K562 (cell line): Measurements from ENCODE around the gene PTPRT. TPM values are rescaled to one million over a fixed set of nuclear protein-coding genes. Genes with fewer than 3 reads are reported as not detected.

Source experiments
- ATAC-seq: fragments of 200-7000 bp; cut with Tn5 transposase; 3 replicates; pipeline ENCODE4 v1.9.1; 2020; ENCODE audit warnings: moderate library complexity
- BruUV-seq: library from RNA; stranded (reverse); fragments of 400-500 nt; replicated peaks from 2 replicates; lab custom pipeline; 2021; lab: Mats Ljungman, UMichigan
- CTCF ChIA-PET: fragments of 300-600 bp; formaldehyde crosslinking; extraction: SDS; loops from one replicate; lab custom pipeline; 2021; ENCODE audit warnings: low intra/inter-chr PET ratio; lab: Yijun Ruan, JAX
- POLR2A ChIA-PET: fragments of 300-600, 350-650 bp; sonication (Branson Sonifier 250); formaldehyde crosslinking; extraction: SDS; loops from one replicate; lab custom pipeline; 2021; ENCODE audit warnings: antibody characterized with exemption, inconsistent platforms; lab: Yijun Ruan, JAX
- DNase-seq, 4 experiments: peaks; one replicate each; pipeline versions ENCODE4 v3.0.0 to v3.0.0-alpha.2; 2011 to 2018; ENCODE audit warnings: low spot score in 3 of 4, mixed read lengths in 3 of 4; ENCODE audit errors: extremely low read depth in 1 of 4
- FAIRE-seq: peaks from 2 replicates; lab custom pipeline; 2011; peaks lifted over from hg19 to GRCh38; lab: Jason Lieb, UNC
- H2AFZ ChIP-seq: 2 replicates; pipeline ENCODE4 v1.6.0; 2011; ENCODE audit warnings: low read depth, low read length, control low read depth, inconsistent platforms
- H3K27ac ChIP-seq: fragments of 200-600 bp; 3 replicates; pipeline ENCODE4 v1.8.0; 2011; ENCODE audit warnings: low read depth, mild to moderate bottlenecking, control low read depth, inconsistent platforms, low read length, moderate library complexity, mixed read lengths; ENCODE audit errors: extremely low read depth
- H3K27me3 ChIP-seq, 2 experiments: fragments of 300-600 bp in 1 of 2; 2 replicates in 1 of 2; 3 replicates in 1 of 2; pipeline versions ENCODE4 v1.6.0 to v1.8.0; 2011; ENCODE audit warnings: inconsistent platforms in 2 of 2, low read length in 2 of 2, mild to moderate bottlenecking in 1 of 2, mixed read lengths in 1 of 2, moderate library complexity in 1 of 2; ENCODE audit not compliant: control insufficient read depth in 2 of 2, insufficient read depth in 2 of 2
- H3K36me3 ChIP-seq: fragments of 300-600 bp; 3 replicates; pipeline ENCODE4 v1.8.0; 2011; ENCODE audit warnings: mild to moderate bottlenecking, low read length, inconsistent platforms; ENCODE audit not compliant: control insufficient read depth, insufficient read depth
- H3K4me1 ChIP-seq, 2 experiments: fragments of 200-600 bp in 1 of 2; replicated peaks in 1 of 2; 2 replicates in 1 of 2; 3 replicates in 1 of 2; pipeline versions ENCODE4 v1.5.1 to v1.8.0; 2011; ENCODE audit warnings: inconsistent platforms in 2 of 2, low read length in 2 of 2, mild to moderate bottlenecking in 1 of 2, mixed read lengths in 1 of 2, moderate library complexity in 1 of 2; ENCODE audit not compliant: control insufficient read depth in 2 of 2, insufficient read depth in 2 of 2
- H3K4me2 ChIP-seq: 2 replicates; pipeline ENCODE4 v1.6.1; 2011; ENCODE audit warnings: low read length, control low read depth, inconsistent platforms, mixed read lengths; ENCODE audit not compliant: insufficient read depth
- H3K4me3 ChIP-seq: fragments of 200-600 bp; sonication (generic), shearing (Covaris generic); 2 replicates; pipeline ENCODE4 v1.5.1; 2016; ENCODE audit warnings: control low read depth, inconsistent platforms
- H3K79me2 ChIP-seq: fragments of 200-600 bp; 3 replicates; pipeline ENCODE4 v1.8.0; 2011; ENCODE audit warnings: low read length, inconsistent platforms; ENCODE audit not compliant: control insufficient read depth, insufficient read depth
- H3K9ac ChIP-seq, 2 experiments: 2 replicates each; pipeline versions ENCODE4 v1.6.0 to v1.6.1; 2011; ENCODE audit warnings: low read depth in 2 of 2, low read length in 2 of 2, control low read depth in 1 of 2, inconsistent platforms in 1 of 2, mild to moderate bottlenecking in 1 of 2, mixed read lengths in 1 of 2; ENCODE audit not compliant: insufficient read depth in 1 of 2
- H3K9me1 ChIP-seq: one replicate; pipeline ENCODE4 v1.6.0; 2011; ENCODE audit warnings: inconsistent platforms, mild to moderate bottlenecking, low read length, moderate library complexity; ENCODE audit not compliant: control insufficient read depth, insufficient read depth
- H3K9me3 ChIP-seq: replicated peaks from 2 replicates; pipeline ENCODE4 v1.5.1; 2011; ENCODE audit warnings: low read depth, low read length, inconsistent platforms; ENCODE audit not compliant: control insufficient read depth, insufficient read depth
- H4K20me1 ChIP-seq: replicated peaks from 2 replicates; pipeline ENCODE4 v1.6.1; 2011; ENCODE audit warnings: low read length, inconsistent platforms, mixed read lengths; ENCODE audit not compliant: control insufficient read depth, insufficient read depth
- BCL6 ChIP-seq: fragments of 250-450 bp; sonication (Bioruptor Pico); IDR thresholded peaks from 2 replicates; pipeline ENCODE4 v1.4.0; 2020
- CBX1 ChIP-seq: sonication (generic); IDR thresholded peaks from 2 replicates; pipeline ENCODE4 v1.6.1; 2016; ENCODE audit warnings: antibody characterized with exemption, low read depth, mild to moderate bottlenecking
- DIDO1 ChIP-seq: fragments of 450-650 bp; IDR thresholded peaks from 2 replicates; pipeline ENCODE4 v1.6.1; 2016; ENCODE audit warnings: low read depth, missing biosample characterization, missing genetic modification characterization
- FOSL1 ChIP-seq: fragments of 200-800 bp; sonication (Bioruptor generic); conservative IDR thresholded peaks from 2 replicates; pipeline ENCODE4 v1.6.1; 2016; ENCODE audit warnings: missing genetic modification characterization, missing compliant biosample characterization
- FOXK2 ChIP-seq, 2 experiments: fragments of 450-650 bp; IDR thresholded peaks in 1 of 2; conservative IDR thresholded peaks in 1 of 2; 2 replicates each; pipeline ENCODE4 v1.6.1; 2016; ENCODE audit warnings: low read depth in 2 of 2, mild to moderate bottlenecking in 1 of 2
- MTA2 ChIP-seq: fragments of 450-650 bp; IDR thresholded peaks from 2 replicates; pipeline ENCODE4 v1.6.1; 2016; ENCODE audit warnings: low read depth
- NFATC3 ChIP-seq: fragments of 450-650 bp; IDR thresholded peaks from 2 replicates; pipeline ENCODE4 v1.6.1; 2017; ENCODE audit warnings: mild to moderate bottlenecking
- NR2C1 ChIP-seq, 2 experiments: fragments of 450-650 bp; IDR thresholded peaks; 2 replicates each; pipeline ENCODE4 v1.6.1; 2017; ENCODE audit warnings: mild to moderate bottlenecking in 2 of 2, antibody characterized with exemption in 1 of 2, inconsistent platforms in 1 of 2, missing compliant biosample characterization in 1 of 2, missing genetic modification characterization in 1 of 2
- NR2C2 ChIP-seq, 2 experiments: fragments of 200-800 bp in 1 of 2; sonication (Bioruptor generic) in 1 of 2; sonication (generic) in 1 of 2; formaldehyde crosslinking in 1 of 2; IDR thresholded peaks; 2 replicates each; pipeline versions ENCODE4 v1.6.1 to v1.8.0; 2016 to 2022; ENCODE audit warnings: mild to moderate bottlenecking in 1 of 2, missing compliant biosample characterization in 1 of 2, missing genetic modification characterization in 1 of 2, missing genetic modification reagents in 1 of 2
- POLR3G ChIP-seq: IDR thresholded peaks from 2 replicates; pipeline ENCODE4 v1.6.1; 2011; ENCODE audit not compliant: insufficient read length, insufficient replicate concordance; ENCODE audit errors: extremely low read depth
- SAFB2 ChIP-seq: fragments of 200-400 bp; formaldehyde crosslinking; IDR thresholded peaks from 2 replicates; pipeline ENCODE4 v1.6.1; 2018; ENCODE audit warnings: borderline replicate concordance, low read length, low read depth, moderate library complexity; ENCODE audit not compliant: severe bottlenecking
- SREBF1 ChIP-seq: fragments of 150-350 bp; IDR thresholded peaks from 2 replicates; pipeline ENCODE4 v1.6.1; 2014; ENCODE audit warnings: antibody characterized with exemption, low read depth, low read length, borderline replicate concordance
- ZSCAN32 ChIP-seq: fragments of 450-650 bp; formaldehyde crosslinking; IDR thresholded peaks from 2 replicates; pipeline ENCODE4 v1.4.0; 2020; ENCODE audit warnings: mild to moderate bottlenecking, moderate library complexity
- WGBS: fragments of 100-300 bp; shearing (Covaris generic); methylation state at CpG from one replicate; pipeline ENCODE4 v1.1.6; 2016; ENCODE audit warnings: low coverage, mixed read lengths; ENCODE audit not compliant: insufficient coverage; ENCODE audit errors: missing lambda C conversion rate; 5-methylcytosine and 5-hydroxymethylcytosine counted together
- in situ Hi-C: fragments of 300-500 bp; cut with MboI; formaldehyde crosslinking; loops from 4 replicates; pipeline ENCODE4 v1.15.0; 2018; ENCODE audit warnings: inconsistent platforms, mixed read lengths
- intact Hi-C: fragments of 100-400 bp; cut with micrococcal nuclease; formaldehyde crosslinking; loops from 2 replicates; pipeline ENCODE4 v1.14.2; 2022
- polyA plus RNA-seq, 8 experiments: library from polyadenylated mRNA; depleted of rRNA in 4 of 8; stranded (reverse) in 5 of 8; unstranded in 3 of 8; fragments of >200 nt; fragmentation: Nextera tagmentation in 2 of 8; fragmentation: Illumina TruSeq in 1 of 8; extraction: Ambion mirVana in 2 of 8; extraction: Trizol in 1 of 8; gene quantifications; 2 replicates each; pipeline versions ENCODE4 v1.2.1 to v1.2.3, GENCODE V29; 2011 to 2014; ENCODE audit warnings: inconsistent platforms in 1 of 8, missing spikeins in 1 of 8
- total RNA-seq, 7 experiments: library from RNA; depleted of rRNA in 6 of 7; stranded (reverse); fragments of >200 nt in 6 of 7; fragmentation: Illumina TruSeq in 2 of 7; extraction: Trizol in 2 of 7; gene quantifications; 2 replicates each; pipeline versions ENCODE4 v1.2.1 to v1.2.3, GENCODE V29; 2011 to 2021; ENCODE audit warnings: low replicate concordance in 1 of 7
- TF ChIP-seq, protein P1 (sequence below): sonication (generic); formaldehyde crosslinking; IDR thresholded peaks from 2 replicates; pipeline ENCODE4 v1.4.0; 2020; ENCODE audit warnings: mild to moderate bottlenecking, missing genetic modification reagents

The PTPRT gene
- total and polyA plus RNA-seq, 9 of the 15 experiments (the other 6 are each of a cell fraction or from before 2014, with no cell fraction given) = not detected

DNA sequence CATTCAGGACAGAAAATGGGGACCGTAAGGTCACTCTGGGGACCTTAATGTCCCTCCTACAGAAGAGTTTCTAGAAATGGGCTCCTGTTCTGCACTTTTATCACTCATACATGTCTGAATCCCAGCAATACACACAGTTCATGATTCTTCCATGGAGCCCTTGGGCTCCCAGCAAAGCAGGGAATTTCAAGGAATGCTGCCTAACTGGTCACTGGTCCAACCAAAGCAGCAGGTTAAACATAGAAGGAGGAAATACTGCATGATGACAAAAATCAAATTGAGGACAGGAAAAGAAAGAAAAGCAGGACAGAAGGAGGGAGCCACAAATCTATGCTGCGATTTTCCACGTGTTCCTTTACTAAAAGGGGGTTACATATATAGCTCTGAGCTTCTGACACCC lies 300.2 kb downstream of the PTPRT start:
- Histone ChIP-seq H2AFZ (no peak overlapping the region), H3K9ac (no peak overlapping the region), H4K20me1 (no peaks in the 10 kb centered on the region), H3K27me3 (no peaks in the 10 kb centered on the region), H3K9me1 (no peaks in the 10 kb centered on the region), H3K9me3 (no peaks in the 10 kb centered on the region), H3K27ac (no peak overlapping the region), H3K36me3 (no peaks in the 10 kb centered on the region), H3K4me1 (no peaks in the 10 kb centered on the region), H3K79me2 (no peaks in the 10 kb centered on the region), H3K4me2 (no peak overlapping the region), H3K4me3 (no peak overlapping the region)
- CTCF ChIA-PET = interaction anchor here (0.5 kb wide), 1 partner anchor 518 kb away, joined by 3 read pairs; no protein-coding TSS in a partner anchor
- TF ChIP-seq POLR3G (no peak), MTA2 (no peak), FOXK2 (conservative IDR thresholded peaks at IDR 0.05 in 1 of 2, IDR thresholded peaks at IDR 0.05 in 1 of 2; ENCODE audit: low read depth in 2 of 2) (no peak), FOSL1 (tag) (no peak), NFATC3 (no peak), CBX1 (no peak), BCL6 (CRISPR knock-in tag) (no peak), ZSCAN32 (CRISPR knock-in tag) (no peak), NR2C2 (CRISPR knock-in tag; IDR thresholded peaks at IDR 0.05) (no peak), NR2C2 (tag; IDR thresholded peaks at IDR 0.05) (no peak), SAFB2 (no peak), DIDO1 (tag) (no peak), NR2C1 (IDR thresholded peaks at IDR 0.05) (no peak), NR2C1 (tag; IDR thresholded peaks at IDR 0.05) (no peak), SREBF1 (no peak)
- TF ChIP-seq, protein P1, sequence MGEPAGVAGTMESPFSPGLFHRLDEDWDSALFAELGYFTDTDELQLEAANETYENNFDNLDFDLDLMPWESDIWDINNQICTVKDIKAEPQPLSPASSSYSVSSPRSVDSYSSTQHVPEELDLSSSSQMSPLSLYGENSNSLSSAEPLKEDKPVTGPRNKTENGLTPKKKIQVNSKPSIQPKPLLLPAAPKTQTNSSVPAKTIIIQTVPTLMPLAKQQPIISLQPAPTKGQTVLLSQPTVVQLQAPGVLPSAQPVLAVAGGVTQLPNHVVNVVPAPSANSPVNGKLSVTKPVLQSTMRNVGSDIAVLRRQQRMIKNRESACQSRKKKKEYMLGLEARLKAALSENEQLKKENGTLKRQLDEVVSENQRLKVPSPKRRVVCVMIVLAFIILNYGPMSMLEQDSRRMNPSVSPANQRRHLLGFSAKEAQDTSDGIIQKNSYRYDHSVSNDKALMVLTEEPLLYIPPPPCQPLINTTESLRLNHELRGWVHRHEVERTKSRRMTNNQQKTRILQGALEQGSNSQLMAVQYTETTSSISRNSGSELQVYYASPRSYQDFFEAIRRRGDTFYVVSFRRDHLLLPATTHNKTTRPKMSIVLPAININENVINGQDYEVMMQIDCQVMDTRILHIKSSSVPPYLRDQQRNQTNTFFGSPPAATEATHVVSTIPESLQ (CRISPR knock-in tag) = no peak
- WGBS = 10% methylated on average over 3 of the region's 3 CpGs
- POLR2A ChIA-PET = no interaction called here
- no peak for FAIRE-seq
- no peak for DNase-seq
- intact Hi-C loops = no loop called here
- no peak for ATAC-seq
- BruUV-seq = no TSS peak
- in situ Hi-C loops = no loop called here
